BLaER1 (cell line): ENCODE measurements around the gene ASGR1.

ENCODE experiments used
- H3K27ac ChIP-seq: shearing (Covaris generic); formaldehyde crosslinking; 2 replicates; pipeline ENCODE4 v1.8.1; 2022
- H3K27me3 ChIP-seq: shearing (Covaris generic); formaldehyde crosslinking; 2 replicates; pipeline ENCODE4 v1.8.1; 2022
- H3K36me3 ChIP-seq: shearing (Covaris generic); formaldehyde crosslinking; 2 replicates; pipeline ENCODE4 v1.8.1; 2022
- H3K4me1 ChIP-seq: shearing (Covaris generic); formaldehyde crosslinking; 2 replicates; pipeline ENCODE4 v1.8.1; 2022
- H3K4me2 ChIP-seq: shearing (Covaris generic); formaldehyde crosslinking; 2 replicates; pipeline ENCODE4 v1.8.1; 2022
- H3K4me3 ChIP-seq: shearing (Covaris generic); formaldehyde crosslinking; 2 replicates; pipeline ENCODE4 v1.8.1; 2022
- H3K9ac ChIP-seq: shearing (Covaris generic); formaldehyde crosslinking; 2 replicates; pipeline ENCODE4 v1.8.1; 2022
- H3K9me3 ChIP-seq: shearing (Covaris generic); formaldehyde crosslinking; 2 replicates; pipeline ENCODE4 v1.8.1; 2022
- H4K20me1 ChIP-seq: shearing (Covaris generic); formaldehyde crosslinking; 2 replicates; pipeline ENCODE4 v1.8.1; 2022
- Cebpa-rat ChIP-seq: shearing (Covaris generic); IDR thresholded peaks from 2 replicates; pipeline ENCODE4 v1.8.1; 2022

Gene ASGR1

GRCh38 chr17:7179317-7180254, at the start of gene ASGR1:
TSS of gene ASGR1 (minus strand) at chr17:7179370. CDS start at chr17:7178563, 807 bp downstream.
- no peak for TF ChIP-seq Cebpa-rat
- no peaks in the 10 kb centered on the region for H3K36me3 ChIP-seq
- H3K9ac ChIP-seq: peak within 1 kb of the TSS; percentile 82; the same call in 1 of the 2 replicates
- H4K20me1 ChIP-seq: no peaks in the 10 kb centered on the region
- no peaks in the 10 kb centered on the region for H3K9me3 ChIP-seq
- H3K4me3 ChIP-seq: peak within 1 kb of the TSS; percentile 70
- peaks cover 22% of the 10 kb centered on the region for H3K4me1 ChIP-seq
- no peak within 1 kb of the TSS for H3K27ac ChIP-seq
- H3K27me3 ChIP-seq: no peaks in the 10 kb centered on the region
- peak within 1 kb of the TSS; percentile 100 for H3K4me2 ChIP-seq

- peaks cover 63% of the 10 kb centered on the region for H4K20me1 ChIP-seq
- H3K4me2 ChIP-seq: no peak overlapping the region
- peaks cover 71% of the 10 kb centered on the region for H3K36me3 ChIP-seq
- no peak overlapping the region for H3K27ac ChIP-seq
- no peaks in the 10 kb centered on the region for H3K9me3 ChIP-seq
- H3K4me3 ChIP-seq: no peak overlapping the region
- no peak for TF ChIP-seq Cebpa-rat
- no peaks in the 10 kb centered on the region for H3K27me3 ChIP-seq
- H3K9ac ChIP-seq: no peak overlapping the region
- H3K4me1 ChIP-seq: peaks cover 21% of the 10 kb centered on the region
These were observed 49.8 kb upstream of the ASGR1 start for GRCh38 chr17:7228920-7229319.

DNA sequence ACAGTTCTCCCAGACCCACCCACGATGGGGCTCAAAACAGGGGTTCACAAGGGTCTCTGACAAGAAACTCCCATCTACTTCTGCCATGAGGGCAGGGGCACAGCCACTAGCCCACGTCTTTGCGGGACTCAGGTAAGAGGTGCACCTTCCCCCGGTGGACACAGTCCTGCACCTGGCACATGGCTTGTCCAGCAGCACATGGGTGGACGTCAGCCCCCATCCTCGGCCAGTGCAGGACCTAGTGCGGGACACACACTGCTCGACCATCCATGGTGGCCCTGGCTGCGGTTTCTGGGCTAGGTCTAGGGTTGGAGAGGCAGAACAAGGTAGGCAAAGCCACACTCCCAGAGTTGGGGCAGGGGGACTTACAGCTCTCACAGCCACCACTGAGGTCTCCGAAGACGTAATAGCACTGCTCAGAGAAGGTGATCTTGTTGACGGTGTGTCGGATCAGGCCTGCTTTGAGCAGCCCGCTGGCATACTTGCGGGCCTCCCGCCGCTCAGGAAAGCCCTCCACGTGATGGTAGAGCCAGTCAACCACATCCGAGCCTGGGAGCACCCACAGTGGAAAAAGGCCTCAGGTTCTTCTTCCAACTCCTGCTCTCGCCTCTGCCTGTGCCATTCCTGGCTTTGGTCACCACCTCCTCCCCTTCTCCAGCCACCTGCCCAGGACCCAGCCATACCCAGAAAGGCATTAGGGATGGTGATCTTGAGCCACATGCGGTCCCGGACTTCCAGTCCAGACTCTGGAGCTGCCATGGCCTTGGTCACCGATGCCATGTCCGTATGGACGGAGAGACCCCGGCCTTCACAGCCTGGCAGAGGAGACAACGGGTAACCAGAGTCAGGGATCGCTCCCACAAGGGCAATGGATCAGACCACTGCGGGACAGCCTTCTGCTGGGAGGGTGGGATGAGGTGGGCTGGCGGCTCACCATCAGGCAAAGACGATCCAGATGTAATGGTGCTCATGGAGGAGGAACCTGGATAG, 47.8 kb upstream of the ASGR1 start:
- no peak overlapping the region for H3K4me2 ChIP-seq
- H3K27ac ChIP-seq: no peak overlapping the region
- peaks cover 11% of the 10 kb centered on the region for H3K4me1 ChIP-seq
- no peak overlapping the region for H3K9ac ChIP-seq
- H3K36me3 ChIP-seq: peaks cover 90% of the 10 kb centered on the region
- H3K27me3 ChIP-seq: no peaks in the 10 kb centered on the region
- H4K20me1 ChIP-seq: peaks cover 66% of the 10 kb centered on the region
- no peak overlapping the region for H3K4me3 ChIP-seq
- no peaks in the 10 kb centered on the region for H3K9me3 ChIP-seq
- TF ChIP-seq Cebpa-rat: no peak

DNA sequence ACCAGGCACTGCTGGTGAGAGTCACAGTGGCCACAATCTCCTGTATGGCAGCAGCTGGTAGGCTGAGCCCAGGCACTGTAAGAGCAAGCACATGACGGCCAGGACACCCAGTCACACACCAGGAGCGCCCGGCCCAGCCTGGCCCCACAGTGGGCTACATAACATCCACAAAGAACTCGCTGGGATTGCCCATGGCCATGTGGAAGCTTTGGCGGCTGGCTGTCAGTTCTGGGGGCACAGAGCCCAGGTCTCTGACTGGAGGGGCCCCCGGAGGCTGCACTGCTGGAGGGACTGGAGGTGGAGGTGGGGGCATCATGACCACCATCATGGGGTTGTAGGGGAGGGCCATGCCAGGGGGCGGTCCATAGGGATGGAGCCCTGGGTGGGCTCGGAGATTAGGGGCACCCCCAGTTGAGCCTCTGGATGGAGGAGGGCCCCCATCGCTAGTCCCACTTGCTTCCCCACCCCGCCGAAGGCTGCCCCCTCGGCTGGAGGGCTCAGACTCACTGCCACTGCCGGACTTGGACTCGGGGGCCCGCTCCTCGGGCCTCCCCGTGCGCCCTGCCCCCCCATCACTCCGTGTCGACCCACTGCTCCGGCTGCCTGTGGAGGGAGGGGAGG, 46.7 kb upstream of the ASGR1 start:
- Histone ChIP-seq H3K4me2 (no peak overlapping the region), H3K4me1 (peaks cover 18% of the 10 kb centered on the region), H4K20me1 (peaks cover 66% of the 10 kb centered on the region), H3K27me3 (no peaks in the 10 kb centered on the region), H3K9ac (0 out of 2 replicates have a peak overlapping the region, but pooled peaks have one; percentile 10), H3K27ac (no peak overlapping the region), H3K36me3 (peaks cover 97% of the 10 kb centered on the region), H3K9me3 (no peaks in the 10 kb centered on the region), H3K4me3 (no peak overlapping the region)
- TF ChIP-seq Cebpa-rat: no peak

DNA sequence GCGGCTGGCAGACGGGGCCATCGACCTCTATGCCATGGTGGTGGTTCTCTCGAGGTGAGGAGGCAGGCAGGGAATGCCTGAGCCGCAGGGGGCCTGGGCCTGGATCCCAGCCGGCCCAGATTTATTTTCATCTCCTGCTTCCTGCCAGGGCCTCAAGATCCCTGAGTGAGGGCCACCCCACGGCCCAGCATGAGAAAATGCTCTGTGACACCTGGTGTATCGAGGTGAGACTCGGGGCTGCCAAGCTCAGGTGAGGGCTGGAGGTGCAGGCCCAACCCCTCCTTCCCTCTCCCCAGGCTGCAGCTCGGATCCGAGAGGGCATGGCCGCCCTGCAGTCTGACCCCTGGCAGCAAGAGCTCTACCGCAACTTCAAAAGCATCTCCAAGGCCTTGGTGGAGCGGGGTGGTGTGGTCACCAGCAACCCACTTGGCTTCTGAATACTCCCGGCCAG, 45.5 kb upstream of the ASGR1 start:
- Histone ChIP-seq H3K4me1 (peaks cover 24% of the 10 kb centered on the region), H3K9me3 (no peaks in the 10 kb centered on the region), H3K4me2 (no peak overlapping the region), H3K36me3 (peaks cover 86% of the 10 kb centered on the region), H3K27me3 (no peaks in the 10 kb centered on the region), H3K4me3 (no peak overlapping the region), H3K9ac (no peak overlapping the region), H4K20me1 (peaks cover 65% of the 10 kb centered on the region), H3K27ac (no peak overlapping the region)
- TF ChIP-seq Cebpa-rat: no peak

- Histone ChIP-seq H4K20me1 (peaks cover 61% of the 10 kb centered on the region), H3K27me3 (no peaks in the 10 kb centered on the region), H3K27ac (no peak overlapping the region), H3K36me3 (peaks cover 80% of the 10 kb centered on the region), H3K4me3 (no peak overlapping the region), H3K4me1 (peaks cover 30% of the 10 kb centered on the region), H3K9ac (no peak overlapping the region), H3K9me3 (no peaks in the 10 kb centered on the region), H3K4me2 (no peak overlapping the region)
- no peak for TF ChIP-seq Cebpa-rat
These were observed 44.9 kb upstream of the ASGR1 start for GRCh38 chr17:7224110-7224509.

DNA sequence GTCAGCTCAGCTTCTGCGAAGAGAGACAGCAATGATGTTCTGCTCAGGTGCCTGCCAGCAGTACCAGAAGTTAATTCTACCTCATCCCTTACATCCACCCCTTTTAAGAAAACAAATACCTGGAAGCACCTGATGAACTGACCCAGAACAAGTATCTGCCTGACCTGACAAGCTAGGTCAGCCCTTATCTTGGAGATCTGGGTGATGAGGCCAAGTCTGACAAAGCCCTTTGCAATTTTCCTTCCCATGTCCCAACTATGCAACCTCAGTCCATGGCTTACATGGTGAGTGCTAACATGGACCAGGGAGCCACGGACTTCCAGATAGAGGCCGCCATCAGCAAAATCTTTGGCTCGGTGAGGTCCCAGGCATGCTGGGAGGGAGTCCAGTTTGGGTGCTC, 44.2 kb upstream of the ASGR1 start:
- Histone ChIP-seq H3K27ac (no peak overlapping the region), H3K9ac (peak overlapping the region; percentile 39; the same call in 1 of the 2 replicates), H3K36me3 (peaks cover 73% of the 10 kb centered on the region), H3K4me2 (no peak overlapping the region), H3K9me3 (no peaks in the 10 kb centered on the region), H3K27me3 (no peaks in the 10 kb centered on the region), H4K20me1 (peaks cover 61% of the 10 kb centered on the region), H3K4me1 (peaks cover 37% of the 10 kb centered on the region), H3K4me3 (no peak overlapping the region)
- TF ChIP-seq Cebpa-rat: no peak

GRCh38 chr17:7222972-7223292, 43.8 kb upstream of the ASGR1 start:
- Histone ChIP-seq H3K4me2 (no peak overlapping the region), H3K4me3 (no peak overlapping the region), H3K4me1 (peaks cover 42% of the 10 kb centered on the region), H3K27ac (no peak overlapping the region), H3K9ac (peak overlapping the region; percentile 39; the same call in 1 of the 2 replicates), H3K27me3 (no peaks in the 10 kb centered on the region), H3K9me3 (no peaks in the 10 kb centered on the region), H4K20me1 (peaks cover 61% of the 10 kb centered on the region), H3K36me3 (peaks cover 68% of the 10 kb centered on the region)
- TF ChIP-seq Cebpa-rat: no peak
